MG63 (cell line): ENCODE measurements around the gene EXOC3L4. TPM values are rescaled to one million over a fixed set of nuclear protein-coding genes. Genes with fewer than 3 reads are reported as not detected.

ENCODE experiments used
- DNase-seq: peaks from one replicate; pipeline ENCODE4 v3.0.0-alpha.2; 2020
- H3K27me3 ChIP-seq: fragments of 250-450 bp; sonication (Bioruptor Pico); 2 replicates; pipeline ENCODE4 v1.5.1; 2020; ENCODE audit warnings: mild to moderate bottlenecking, moderate library complexity
- H3K36me3 ChIP-seq: fragments of 250-450 bp; sonication (Bioruptor Pico); 2 replicates; pipeline ENCODE4 v1.5.1; 2020; ENCODE audit warnings: mild to moderate bottlenecking, moderate library complexity
- H3K4me3 ChIP-seq: fragments of 250-450 bp; sonication (Bioruptor Pico); 2 replicates; pipeline ENCODE4 v1.5.1; 2020; ENCODE audit warnings: mild to moderate bottlenecking, moderate library complexity
- H3K9me3 ChIP-seq: fragments of 250-450 bp; sonication (Bioruptor Pico); 2 replicates; pipeline ENCODE4 v1.5.1; 2020; ENCODE audit warnings: mild to moderate bottlenecking, moderate library complexity
- total RNA-seq: library from RNA; depleted of rRNA; stranded (reverse); fragments of >200 nt; shearing (Covaris generic); gene quantifications from 2 replicates; pipeline ENCODE4 v1.2.3, GENCODE V29; 2014; ENCODE audit warnings: low replicate concordance

EXOC3L4 gene
- total RNA-seq, 1 experiment from 2014 or later: not detected

DNA sequence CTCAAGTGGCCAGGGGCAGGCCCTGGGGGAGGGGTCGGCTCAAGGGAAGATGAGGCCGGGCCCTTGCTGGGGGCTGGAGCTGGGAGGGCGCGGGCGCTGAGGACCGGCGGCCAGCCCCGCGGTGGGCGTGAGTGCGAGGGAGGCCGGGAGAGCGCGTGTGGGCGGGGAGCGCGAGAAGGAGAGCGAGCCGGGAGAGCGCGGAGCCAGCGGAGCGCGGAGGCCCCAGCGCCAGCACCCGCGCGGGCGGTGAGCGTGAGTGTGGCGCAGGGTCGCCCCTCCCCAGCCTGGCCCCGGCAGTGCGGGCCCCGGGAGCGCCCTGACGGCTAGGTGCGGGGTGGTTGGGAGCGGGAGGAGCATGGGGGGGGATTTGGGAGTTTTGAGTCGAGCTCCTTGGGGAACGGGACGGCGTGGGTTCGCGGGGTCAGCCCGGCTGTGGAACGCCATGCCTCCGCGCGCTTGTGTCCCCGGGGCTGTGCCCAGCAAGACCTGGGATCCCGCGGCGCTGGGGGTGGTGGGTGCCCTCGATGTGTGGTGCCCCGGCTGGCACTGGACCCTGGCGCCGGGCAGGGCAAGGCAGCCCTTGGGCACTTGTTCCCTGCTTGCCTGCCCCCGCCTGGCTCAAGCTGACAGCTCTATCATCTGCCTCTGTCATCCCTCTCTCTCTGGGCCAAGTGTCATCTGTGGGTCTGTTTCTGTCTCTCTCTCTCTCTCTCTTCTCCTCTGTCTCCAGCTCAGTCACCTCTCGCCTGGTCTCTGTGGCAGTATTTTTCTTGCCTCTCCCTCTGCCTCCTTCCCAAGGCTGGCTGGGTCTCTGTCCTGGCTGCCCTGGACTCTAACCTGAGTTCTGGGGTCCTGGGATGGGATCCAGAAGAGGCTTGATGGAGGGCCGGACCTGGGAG lies 10.3 kb upstream of the EXOC3L4 start, which contains the start of gene LBHD2:
Gene LBHD2, plus strand, starts transcription at position 190 of the 899 bp plus-strand sequence. CDS start 1,803 bp downstream, outside the sequence.
- H3K9me3 ChIP-seq: no peaks in the 10 kb centered on the region
- no peaks in the 10 kb centered on the region for H3K27me3 ChIP-seq
- H3K36me3 ChIP-seq: no peaks in the 10 kb centered on the region
- H3K4me3 ChIP-seq: no peak within 1 kb of the TSS
- DNase-seq: no peak

DNA sequence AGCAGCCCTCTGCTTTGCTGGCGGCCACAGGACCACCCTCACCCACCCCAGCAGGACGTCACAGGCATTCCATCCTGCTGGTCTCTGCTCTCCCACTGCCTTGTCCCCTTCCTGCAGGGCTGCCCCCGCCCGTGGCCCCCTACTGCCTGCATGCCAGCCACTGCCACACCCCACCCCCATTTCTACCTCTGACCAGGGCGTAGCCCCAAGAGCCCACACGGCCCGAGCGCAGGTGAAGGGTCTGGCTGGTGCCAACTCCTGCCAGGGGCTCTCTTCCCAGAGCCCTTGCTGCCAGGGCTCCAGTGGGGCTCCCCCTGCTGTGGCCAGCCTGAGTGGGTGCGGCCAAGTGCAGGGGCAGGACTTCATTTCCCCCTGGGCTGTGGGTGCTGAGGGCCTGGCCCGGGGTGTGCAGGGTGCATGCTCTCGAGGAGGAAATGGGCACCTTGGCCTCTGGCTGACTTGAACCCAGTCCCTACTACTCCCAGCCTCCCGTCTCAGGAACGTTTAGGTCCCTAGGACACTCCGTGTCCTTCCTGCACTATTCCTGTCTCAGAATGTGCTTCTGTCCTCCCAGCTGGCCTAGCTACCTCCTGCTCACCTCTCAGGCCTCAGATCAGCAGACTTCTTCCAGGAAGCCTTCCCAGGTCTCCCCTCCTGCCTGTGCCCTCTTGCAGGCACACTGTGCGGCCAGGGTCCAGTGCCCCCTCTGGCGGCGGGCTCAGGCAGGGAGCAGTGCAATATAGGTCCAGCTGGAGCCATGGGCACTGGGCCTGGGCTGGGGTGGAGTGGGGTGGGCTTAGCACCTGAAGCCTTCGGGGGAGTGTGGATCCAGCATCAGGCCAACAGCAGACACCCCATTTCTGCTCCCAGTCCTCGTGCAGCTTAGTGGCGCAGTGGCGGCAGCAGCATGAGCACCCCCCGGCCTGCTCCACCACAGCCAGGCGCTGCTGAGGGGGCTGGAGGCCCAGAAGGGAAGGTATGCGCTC lies 9.1 kb upstream of the EXOC3L4 start:
- no peak for DNase-seq
- Histone ChIP-seq H3K9me3 (no peaks in the 10 kb centered on the region), H3K36me3 (no peaks in the 10 kb centered on the region), H3K27me3 (no peaks in the 10 kb centered on the region), H3K4me3 (no peak overlapping the region)

DNA sequence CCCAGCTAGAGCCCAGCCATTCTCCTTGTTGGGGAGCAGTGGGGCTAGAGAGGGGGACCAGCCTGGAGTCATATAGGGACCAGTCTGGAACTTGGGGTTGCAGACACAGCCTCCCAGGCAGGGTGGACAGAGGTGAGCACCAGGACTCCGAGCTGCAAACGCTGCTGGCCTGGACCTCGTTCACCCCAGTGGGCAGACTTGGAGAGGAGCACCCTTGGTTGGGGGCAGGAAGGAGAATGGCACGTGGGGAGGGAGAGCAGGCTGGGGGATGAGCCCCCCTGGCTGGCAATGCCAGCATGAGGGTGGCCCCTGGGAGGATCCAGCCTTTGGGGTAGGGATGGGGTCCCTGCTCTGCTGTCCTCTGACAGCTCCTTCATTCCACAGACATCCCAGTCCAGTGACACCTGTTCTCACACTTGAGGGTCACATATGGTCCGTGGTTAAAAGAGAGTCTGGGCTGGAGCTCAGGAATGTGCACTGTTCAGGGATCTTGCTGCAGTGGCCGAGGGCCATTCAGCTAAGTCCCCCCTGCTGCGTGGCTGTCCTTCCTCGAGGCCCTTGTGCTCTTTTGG lies 7.7 kb upstream of the EXOC3L4 start:
- H3K27me3 ChIP-seq: no peaks in the 10 kb centered on the region
- no peaks in the 10 kb centered on the region for H3K9me3 ChIP-seq

DNA sequence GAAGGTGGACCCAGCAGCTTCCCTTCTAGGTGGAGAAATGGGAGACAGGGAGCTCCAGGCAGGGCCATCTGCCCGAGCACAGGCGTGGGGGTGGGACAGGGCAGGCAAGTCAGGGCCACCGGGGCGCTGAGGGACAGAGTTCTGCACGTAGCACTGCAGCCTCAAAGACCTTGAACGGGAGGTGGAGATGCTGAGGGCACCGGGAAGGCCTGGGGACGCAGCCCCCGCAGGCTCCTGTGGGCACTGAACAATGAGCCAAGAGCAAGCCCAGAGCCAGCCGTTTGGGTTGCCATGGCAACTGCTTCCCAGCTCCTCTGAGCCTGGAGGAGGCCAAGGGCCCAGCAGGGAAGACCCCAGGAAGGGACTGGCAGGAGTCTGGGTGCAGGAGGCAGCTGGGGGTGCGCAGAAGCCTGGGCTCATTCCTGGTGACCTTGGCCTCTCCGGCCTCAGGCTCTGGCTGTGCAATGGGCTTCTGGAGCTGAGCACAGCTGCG lies 7.1 kb upstream of the EXOC3L4 start:
- DNase-seq: no peak

More for the DNA sequence above, 7.7 kb upstream of the EXOC3L4 start:
- Histone ChIP-seq H3K4me3 (no peak overlapping the region), H3K36me3 (no peaks in the 10 kb centered on the region)
- DNase-seq: no peak

DNA sequence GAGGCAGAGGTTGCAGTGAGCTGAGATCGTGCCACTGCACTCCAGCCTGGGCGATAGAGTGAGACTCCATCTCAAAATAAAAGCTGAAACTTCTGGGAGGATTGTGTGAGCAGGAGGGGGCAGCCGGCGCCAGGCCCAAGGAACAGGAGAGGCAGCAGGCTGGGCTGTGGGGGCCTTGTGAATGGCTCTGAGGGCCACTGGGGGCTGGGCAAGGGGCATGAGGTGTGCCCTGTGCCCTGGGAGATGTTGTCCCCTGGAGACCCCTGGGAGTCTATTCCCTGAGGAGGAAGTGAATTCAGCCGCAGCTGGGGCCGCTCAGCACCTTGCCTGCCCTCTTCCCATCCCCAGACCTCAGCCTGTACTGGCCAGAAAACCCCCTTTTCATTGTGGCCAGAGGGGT lies 5.6 kb upstream of the EXOC3L4 start:
- Histone ChIP-seq H3K36me3 (no peaks in the 10 kb centered on the region), H3K4me3 (no peak overlapping the region), H3K27me3 (no peaks in the 10 kb centered on the region), H3K9me3 (no peaks in the 10 kb centered on the region)
- no peak for DNase-seq

More for the DNA sequence above, 7.1 kb upstream of the EXOC3L4 start:
- H3K9me3 ChIP-seq: no peaks in the 10 kb centered on the region
- no peak overlapping the region for H3K4me3 ChIP-seq
- no peaks in the 10 kb centered on the region for H3K36me3 ChIP-seq
- H3K27me3 ChIP-seq: no peaks in the 10 kb centered on the region

DNA sequence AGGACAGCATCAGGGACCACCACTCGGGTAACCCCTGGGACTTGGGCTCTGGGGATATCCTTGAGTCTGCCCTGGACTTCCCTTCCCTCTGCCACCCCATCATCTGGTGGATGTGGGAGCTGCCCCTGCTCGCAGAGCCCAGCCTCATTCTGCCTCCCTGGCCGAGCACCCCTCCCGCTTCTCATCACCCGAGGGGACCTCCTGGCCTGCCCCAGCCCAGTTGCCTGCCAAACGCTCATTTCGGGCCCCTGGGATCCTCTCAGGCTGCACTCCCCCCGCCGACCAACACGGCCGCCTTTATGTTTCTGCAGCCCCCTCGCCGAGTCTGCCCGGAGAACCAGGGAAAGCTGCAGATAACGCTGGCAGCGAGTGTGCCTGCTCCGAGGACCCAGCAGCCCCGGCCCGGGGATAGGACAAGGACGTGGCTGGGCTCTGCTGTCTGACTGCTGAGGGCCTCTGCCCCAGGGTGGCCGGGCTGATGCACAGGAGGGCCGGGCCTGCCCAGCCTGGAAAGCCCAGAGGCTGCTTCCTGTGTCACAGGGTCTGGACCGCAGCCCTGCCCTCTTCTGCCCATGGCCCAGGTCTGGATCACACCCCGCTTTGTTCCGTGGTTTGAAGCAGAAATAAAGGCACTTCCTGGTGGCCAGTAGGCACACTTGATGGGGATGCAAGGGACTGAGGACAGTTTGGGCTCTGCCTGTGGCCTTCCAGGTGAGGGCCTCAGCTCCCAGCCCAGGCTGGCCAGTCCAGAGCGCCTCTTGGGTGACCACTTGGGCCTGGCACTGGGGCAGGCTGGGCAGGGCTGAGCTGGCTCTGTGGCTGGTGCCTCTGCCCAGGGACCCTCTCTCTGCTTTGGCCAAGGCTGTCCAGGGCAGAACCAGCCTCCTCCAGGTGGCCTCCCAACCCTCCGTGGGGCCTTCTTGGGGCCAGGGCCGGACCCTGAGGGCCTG lies 4.9 kb upstream of the EXOC3L4 start:
- no peak overlapping the region for H3K4me3 ChIP-seq
- no peak for DNase-seq
- H3K9me3 ChIP-seq: no peaks in the 10 kb centered on the region
- no peaks in the 10 kb centered on the region for H3K27me3 ChIP-seq
- no peaks in the 10 kb centered on the region for H3K36me3 ChIP-seq

DNA sequence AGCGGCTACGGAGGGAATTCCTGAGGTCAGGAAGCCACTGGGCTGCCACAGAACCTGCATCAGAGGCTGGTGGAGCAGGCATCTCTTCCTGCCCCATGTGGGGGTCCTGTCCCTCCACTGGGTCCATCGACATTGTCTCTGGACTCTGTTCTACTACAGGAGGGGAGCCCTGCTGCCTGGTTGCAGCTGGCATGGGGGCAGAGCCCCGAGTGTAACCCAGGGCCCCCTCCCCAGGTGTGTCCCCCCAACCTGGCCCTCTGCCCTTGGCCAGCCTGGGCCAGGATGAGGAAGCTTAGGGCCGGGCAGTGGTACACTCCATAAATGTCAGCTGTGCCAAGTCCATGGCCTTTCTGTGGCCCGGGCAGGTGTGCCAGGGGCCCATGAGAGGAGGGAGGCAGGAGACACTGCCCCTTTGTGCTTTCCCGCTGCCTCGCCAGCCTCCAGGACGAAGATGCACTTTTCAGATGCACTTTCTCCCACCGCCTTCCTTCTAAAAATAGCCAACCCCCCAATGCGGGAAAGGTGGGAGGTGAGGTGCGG lies 4.0 kb upstream of the EXOC3L4 start:
- no peaks in the 10 kb centered on the region for H3K36me3 ChIP-seq
- DNase-seq: no peak
- H3K4me3 ChIP-seq: no peak overlapping the region
- H3K9me3 ChIP-seq: no peaks in the 10 kb centered on the region
- H3K27me3 ChIP-seq: no peaks in the 10 kb centered on the region

DNA sequence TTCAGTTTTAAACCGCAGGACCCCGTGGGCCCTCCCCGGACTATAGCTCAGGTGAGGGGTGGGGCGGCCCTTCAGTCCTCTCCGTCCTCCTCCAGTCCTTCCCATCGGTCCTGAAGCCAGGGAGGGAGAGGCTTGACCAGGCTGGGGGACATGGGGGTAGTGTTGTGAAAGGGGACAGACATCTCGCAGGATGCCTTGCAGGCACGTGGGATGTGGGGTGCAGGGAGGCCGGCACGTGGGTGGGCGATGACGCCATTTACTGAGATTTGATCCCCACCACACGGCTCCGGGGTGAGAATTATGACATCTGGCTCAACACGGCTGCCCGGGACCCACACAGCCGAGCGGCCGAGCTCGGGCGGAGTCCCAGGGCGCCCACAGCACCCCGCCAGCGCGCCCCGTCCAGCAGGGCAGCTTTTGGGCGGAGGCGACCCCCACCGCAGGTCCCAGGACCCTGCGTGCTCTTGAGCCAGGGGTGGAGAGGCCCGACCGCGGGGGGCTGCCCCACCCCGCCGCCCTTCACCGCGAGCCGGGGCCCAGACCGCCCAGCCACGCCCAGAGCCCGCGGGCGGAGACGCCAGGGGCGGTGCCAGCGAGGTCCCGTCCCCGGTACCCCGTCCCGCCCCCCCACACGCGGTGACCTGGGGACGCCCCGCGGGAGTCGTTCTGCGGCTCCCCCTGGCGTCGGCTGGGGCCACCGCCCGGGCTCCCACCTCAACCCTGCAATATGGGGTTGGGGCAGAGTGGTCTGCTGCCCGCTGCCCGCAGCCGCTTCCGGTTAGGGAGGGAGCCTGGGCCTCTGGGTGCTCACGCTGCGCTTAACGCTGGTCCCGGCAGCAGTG lies 3.3 kb upstream of the EXOC3L4 start:
- Histone ChIP-seq H3K4me3 (no peak overlapping the region), H3K9me3 (no peaks in the 10 kb centered on the region), H3K27me3 (no peaks in the 10 kb centered on the region), H3K36me3 (no peaks in the 10 kb centered on the region)
- no peak for DNase-seq

DNA sequence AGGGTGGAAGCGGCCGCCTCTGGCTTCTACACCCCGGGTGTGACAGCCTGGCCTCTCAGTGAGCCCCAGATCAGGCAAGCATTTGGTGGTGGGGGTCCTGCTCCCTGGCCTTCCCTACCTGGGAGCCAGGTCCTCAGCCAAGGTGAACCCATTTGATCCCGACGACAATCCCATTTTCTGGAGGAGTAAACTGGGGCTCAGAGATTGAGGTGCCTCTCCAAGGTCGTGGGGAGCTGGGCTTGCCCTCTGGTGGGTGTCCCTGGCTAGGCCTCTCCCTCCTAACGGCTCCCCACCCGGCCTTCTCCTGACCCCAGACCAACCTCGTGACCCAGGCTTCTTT lies 2.7 kb upstream of the EXOC3L4 start:
- H3K27me3 ChIP-seq: no peaks in the 10 kb centered on the region
- no peak overlapping the region for H3K4me3 ChIP-seq
- no peak for DNase-seq
- no peaks in the 10 kb centered on the region for H3K9me3 ChIP-seq
- no peaks in the 10 kb centered on the region for H3K36me3 ChIP-seq

DNA sequence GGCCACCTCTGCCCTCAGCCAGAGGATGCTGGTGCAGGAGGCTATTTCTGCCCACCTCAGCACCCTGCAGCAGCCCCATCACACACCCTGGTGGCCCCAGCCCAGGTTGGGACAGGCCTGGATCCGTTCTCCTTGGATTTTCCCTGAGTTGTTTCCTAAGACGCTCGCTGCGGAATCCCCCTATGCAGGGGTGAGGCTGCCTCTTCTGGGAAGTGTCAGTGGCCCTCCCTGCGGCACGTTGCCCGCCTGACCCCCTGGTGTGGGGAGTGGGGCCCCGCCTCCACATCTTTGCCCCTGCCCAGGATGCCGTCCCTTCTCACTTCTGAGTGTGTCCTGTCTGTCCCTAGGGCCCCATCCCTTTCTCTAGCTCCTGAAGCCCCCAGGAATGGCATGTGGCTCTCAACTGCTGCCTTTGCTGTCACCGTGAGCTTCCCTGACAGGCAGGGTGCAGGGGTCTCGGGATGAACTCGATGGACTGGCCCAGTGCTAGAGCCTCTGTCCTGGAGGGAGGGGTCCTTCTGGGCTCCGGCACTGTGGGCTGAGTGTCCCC lies 594 bp upstream of the EXOC3L4 start:
- Histone ChIP-seq H3K9me3 (no peaks in the 10 kb centered on the region), H3K36me3 (no peaks in the 10 kb centered on the region), H3K4me3 (no peak overlapping the region), H3K27me3 (no peaks in the 10 kb centered on the region)
- no peak for DNase-seq

DNA sequence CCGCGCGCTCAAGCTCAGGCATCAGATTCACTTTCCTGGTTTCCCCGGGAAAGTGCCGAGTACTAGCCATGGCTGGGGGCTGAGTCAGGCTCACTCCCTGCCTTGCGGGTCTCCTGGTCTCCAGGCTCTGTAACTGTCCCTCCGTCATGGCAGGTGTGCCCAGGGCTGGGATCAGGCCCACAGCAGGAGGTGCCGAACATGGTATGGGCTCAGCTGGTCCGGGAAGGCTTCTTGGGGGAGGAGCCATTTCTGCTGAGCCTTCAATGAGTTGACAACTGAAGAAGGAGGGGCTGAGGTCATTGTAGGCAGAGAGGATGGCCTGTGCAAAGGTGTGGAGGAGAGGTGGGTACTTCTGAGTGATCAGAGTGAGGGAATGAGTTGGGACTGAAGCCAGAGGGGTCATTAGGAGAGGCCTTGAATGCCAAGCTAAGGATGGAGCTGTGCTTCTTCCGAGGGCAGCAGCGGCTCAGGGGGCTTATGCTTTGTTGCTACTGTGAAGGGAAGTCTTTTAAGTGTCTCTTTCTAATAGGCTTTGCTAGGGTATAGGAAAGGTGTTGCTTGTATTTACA lies 769 bp downstream of the EXOC3L4 start:
- Histone ChIP-seq H3K9me3 (no peaks in the 10 kb centered on the region), H3K4me3 (no peak overlapping the region), H3K36me3 (no peaks in the 10 kb centered on the region), H3K27me3 (no peaks in the 10 kb centered on the region)
- DNase-seq: no peak

DNA sequence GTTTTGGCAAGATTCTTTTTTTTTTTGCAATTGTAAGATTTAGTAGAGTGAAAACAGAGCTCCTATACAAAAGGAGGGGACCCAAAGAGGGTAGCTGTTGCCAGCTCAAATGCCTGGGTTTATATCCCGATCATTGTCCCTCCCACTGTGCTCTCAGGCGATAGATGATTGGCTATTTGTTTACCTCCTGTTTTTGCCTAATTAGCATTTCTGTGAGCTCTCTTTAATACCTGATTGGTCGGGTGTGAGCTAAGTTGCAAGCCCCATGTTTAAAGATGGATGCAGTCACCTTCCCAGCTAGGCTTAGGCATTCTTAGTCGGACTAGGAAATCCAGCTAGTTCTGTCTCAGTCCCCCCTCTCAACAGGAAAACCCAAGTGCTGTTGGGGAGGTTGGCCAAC lies 1.9 kb downstream of the EXOC3L4 start:
- Histone ChIP-seq H3K27me3 (no peaks in the 10 kb centered on the region), H3K36me3 (no peaks in the 10 kb centered on the region), H3K4me3 (no peak overlapping the region), H3K9me3 (no peaks in the 10 kb centered on the region)
- no peak for DNase-seq

DNA sequence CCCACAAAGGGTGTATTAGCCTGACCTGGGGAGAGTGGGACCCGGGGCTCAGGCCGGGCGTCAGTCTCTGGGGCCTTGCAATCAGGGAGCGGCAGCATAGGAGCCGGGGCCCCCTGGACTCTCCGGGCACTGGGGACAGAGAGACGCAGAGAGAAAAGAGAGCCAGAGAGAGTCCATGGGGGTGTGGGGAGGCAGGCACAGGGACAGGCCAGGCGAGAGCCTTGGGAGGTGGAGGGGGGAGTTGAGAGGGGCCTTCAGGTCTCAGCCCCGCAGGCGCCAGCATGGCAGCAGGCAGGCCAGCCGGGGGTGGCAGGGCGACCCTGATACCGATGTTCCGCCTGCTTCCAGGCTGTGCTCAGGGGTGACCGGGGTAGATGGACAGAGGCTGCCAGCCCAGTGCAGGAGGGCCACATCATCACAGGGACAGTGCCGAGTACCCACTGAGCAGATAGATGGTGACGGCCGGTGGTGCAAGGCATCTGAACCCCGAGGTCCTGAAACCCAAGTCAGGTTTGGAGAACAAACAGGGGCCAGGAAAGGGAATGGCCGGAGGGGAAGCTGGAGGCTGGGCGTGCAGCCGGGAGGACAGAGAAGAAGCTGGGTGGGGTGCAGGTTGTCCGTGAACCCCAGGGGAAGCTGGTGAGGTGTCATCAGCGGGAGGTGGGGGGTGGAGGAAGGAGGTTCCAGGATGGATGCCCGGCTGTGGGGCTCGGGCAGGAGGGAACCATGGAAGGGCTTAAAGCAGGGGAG lies 2.9 kb downstream of the EXOC3L4 start:
- H3K36me3 ChIP-seq: no peaks in the 10 kb centered on the region
- no peak for DNase-seq
- H3K4me3 ChIP-seq: no peak overlapping the region
- no peaks in the 10 kb centered on the region for H3K9me3 ChIP-seq
- no peaks in the 10 kb centered on the region for H3K27me3 ChIP-seq
